Astrocyte (in vitro differentiated cells and primary cell): ENCODE measurements around the gene TPRKB. TPM values are rescaled to one million over a fixed set of nuclear protein-coding genes. Genes with fewer than 3 reads are reported as not detected.
"Not testable (repeated sequence)": the region's sequence is repeated elsewhere in the genome, so short reads cannot be mapped to it uniquely, and the experiment has no call there.

Experiments
- DNase-seq: peaks from one replicate; pipeline ENCODE4 v3.0.0-alpha.2; 2010; ENCODE audit warnings: low read depth
- FAIRE-seq: peaks from 2 replicates; lab custom pipeline; 2011; peaks lifted over from hg19 to GRCh38; lab: Jason Lieb, UNC
- H2AFZ ChIP-seq: 2 replicates; pipeline ENCODE4 v1.6.0; 2012; ENCODE audit warnings: low read depth, low read length, inconsistent platforms
- H3K27ac ChIP-seq: 2 replicates; pipeline ENCODE4 v1.5.1; 2011; ENCODE audit warnings: low read depth, low read length, inconsistent platforms
- H3K27me3 ChIP-seq: 2 replicates; pipeline ENCODE4 v1.6.0; 2011; ENCODE audit warnings: low read length, inconsistent platforms; ENCODE audit not compliant: insufficient read depth
- H3K36me3 ChIP-seq: 2 replicates; pipeline ENCODE4 v1.5.1; 2011; ENCODE audit warnings: low read length, inconsistent platforms; ENCODE audit not compliant: insufficient read depth
- H3K4me1 ChIP-seq: 2 replicates; pipeline ENCODE4 v1.5.1; 2011; ENCODE audit warnings: low read length, inconsistent platforms; ENCODE audit not compliant: insufficient read depth
- H3K4me2 ChIP-seq: 2 replicates; pipeline ENCODE4 v1.6.0; 2012; ENCODE audit warnings: low read length, inconsistent platforms
- H3K4me3 ChIP-seq: 2 replicates; pipeline ENCODE4 v1.5.1; 2011; ENCODE audit warnings: low read depth, mild to moderate bottlenecking, low read length, inconsistent platforms; ENCODE audit not compliant: insufficient read depth
- H3K79me2 ChIP-seq: 2 replicates; pipeline ENCODE4 v1.6.0; 2012; ENCODE audit warnings: mild to moderate bottlenecking, low read length, inconsistent platforms; ENCODE audit not compliant: insufficient read depth
- H3K9ac ChIP-seq: 2 replicates; pipeline ENCODE4 v1.6.0; 2012; ENCODE audit warnings: mild to moderate bottlenecking, low read length, inconsistent platforms
- H3K9me3 ChIP-seq: 2 replicates; pipeline ENCODE4 v1.5.1; 2012; ENCODE audit warnings: low read depth, mild to moderate bottlenecking, low read length, inconsistent platforms; ENCODE audit not compliant: insufficient read depth
- H4K20me1 ChIP-seq: 2 replicates; pipeline ENCODE4 v1.6.0; 2012; ENCODE audit warnings: low read length, inconsistent platforms; ENCODE audit not compliant: insufficient read depth
- H3K27ac Mint-ChIP-seq: one replicate; pipeline ENCODE4 v1.8.0; 2021; ENCODE audit warnings: mild to moderate bottlenecking, mixed read lengths; ENCODE audit not compliant: unreplicated experiment
- H3K27me3 Mint-ChIP-seq: one replicate; pipeline ENCODE4 v1.8.0; 2021; ENCODE audit warnings: low read depth, mixed read lengths; ENCODE audit not compliant: unreplicated experiment
- H3K36me3 Mint-ChIP-seq: one replicate; pipeline ENCODE4 v1.8.0; 2021; ENCODE audit warnings: low read depth, mixed read lengths; ENCODE audit not compliant: unreplicated experiment
- H3K4me1 Mint-ChIP-seq: one replicate; pipeline ENCODE4 v1.8.0; 2021; ENCODE audit warnings: low read depth, mixed read lengths; ENCODE audit not compliant: unreplicated experiment
- H3K4me3 Mint-ChIP-seq: one replicate; pipeline ENCODE4 v1.8.0; 2021; ENCODE audit warnings: mild to moderate bottlenecking, moderate library complexity, mixed read lengths; ENCODE audit not compliant: unreplicated experiment
- H3K9me3 Mint-ChIP-seq: one replicate; pipeline ENCODE4 v1.8.0; 2021; ENCODE audit warnings: mild to moderate bottlenecking, mixed read lengths; ENCODE audit not compliant: unreplicated experiment
- EZH2 ChIP-seq: IDR thresholded peaks from 2 replicates; pipeline ENCODE4 v1.6.1; 2012; ENCODE audit warnings: mild to moderate bottlenecking, low read length, inconsistent platforms; ENCODE audit not compliant: insufficient read depth
- total RNA-seq: library from RNA; stranded (reverse); gene quantifications from 2 replicates; pipeline ENCODE4 v1.2.1, GENCODE V29; 2021
- TF ChIP-seq, protein P1 (sequence below): IDR thresholded peaks from 2 replicates; pipeline ENCODE4 v1.5.1; 2011; ENCODE audit warnings: low read depth, mild to moderate bottlenecking, inconsistent platforms, low read length, moderate library complexity; ENCODE audit not compliant: insufficient read depth

TPRKB gene
- total RNA-seq, 1 donor from 2014 or later: 21.3 TPM

DNA sequence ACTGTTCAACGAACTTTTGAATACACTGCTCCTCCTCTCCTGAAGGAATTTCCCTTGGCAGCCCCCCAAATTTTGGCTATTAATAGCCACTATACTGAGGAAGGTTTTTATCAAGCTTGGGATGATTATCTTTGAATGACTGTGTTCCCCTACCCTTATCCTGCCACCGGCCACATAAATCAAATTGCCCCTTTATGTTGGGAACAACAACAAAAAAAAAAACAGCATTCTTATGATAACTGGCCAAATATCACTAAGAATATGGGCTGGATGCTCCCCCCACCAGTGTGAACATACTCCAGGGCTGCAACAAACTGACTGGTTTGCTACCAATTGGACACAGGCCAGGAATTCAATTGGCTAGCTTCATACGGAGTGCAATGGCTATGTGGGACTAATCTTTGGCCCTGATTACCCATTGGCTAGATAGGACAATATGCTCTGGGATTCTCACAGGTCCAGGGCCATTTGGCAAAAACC, 22.2 kb upstream of the TPRKB start:
- peaks cover 22% of the 10 kb centered on the region for H3K36me3 Mint-ChIP-seq
- H3K36me3 ChIP-seq: peaks cover 39% of the 10 kb centered on the region
- no peak overlapping the region for H2AFZ ChIP-seq
- H3K4me1 ChIP-seq: peaks cover 15% of the 10 kb centered on the region
- H3K27me3 ChIP-seq: no peaks in the 10 kb centered on the region
- H3K27ac ChIP-seq: no peak overlapping the region
- H3K27ac Mint-ChIP-seq: no peak overlapping the region
- no peak overlapping the region for H3K4me3 Mint-ChIP-seq
- H3K9me3 Mint-ChIP-seq: no peaks in the 10 kb centered on the region
- peak overlapping the region; percentile 16 for H3K4me2 ChIP-seq
- peaks cover 33% of the 10 kb centered on the region for H4K20me1 ChIP-seq
- TF ChIP-seq, protein P1, sequence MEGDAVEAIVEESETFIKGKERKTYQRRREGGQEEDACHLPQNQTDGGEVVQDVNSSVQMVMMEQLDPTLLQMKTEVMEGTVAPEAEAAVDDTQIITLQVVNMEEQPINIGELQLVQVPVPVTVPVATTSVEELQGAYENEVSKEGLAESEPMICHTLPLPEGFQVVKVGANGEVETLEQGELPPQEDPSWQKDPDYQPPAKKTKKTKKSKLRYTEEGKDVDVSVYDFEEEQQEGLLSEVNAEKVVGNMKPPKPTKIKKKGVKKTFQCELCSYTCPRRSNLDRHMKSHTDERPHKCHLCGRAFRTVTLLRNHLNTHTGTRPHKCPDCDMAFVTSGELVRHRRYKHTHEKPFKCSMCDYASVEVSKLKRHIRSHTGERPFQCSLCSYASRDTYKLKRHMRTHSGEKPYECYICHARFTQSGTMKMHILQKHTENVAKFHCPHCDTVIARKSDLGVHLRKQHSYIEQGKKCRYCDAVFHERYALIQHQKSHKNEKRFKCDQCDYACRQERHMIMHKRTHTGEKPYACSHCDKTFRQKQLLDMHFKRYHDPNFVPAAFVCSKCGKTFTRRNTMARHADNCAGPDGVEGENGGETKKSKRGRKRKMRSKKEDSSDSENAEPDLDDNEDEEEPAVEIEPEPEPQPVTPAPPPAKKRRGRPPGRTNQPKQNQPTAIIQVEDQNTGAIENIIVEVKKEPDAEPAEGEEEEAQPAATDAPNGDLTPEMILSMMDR: no peak
- no peak for TF ChIP-seq EZH2
- H3K79me2 ChIP-seq: no peaks in the 10 kb centered on the region
- H3K9ac ChIP-seq: no peak overlapping the region
- FAIRE-seq: no peak
- peaks cover 9% of the 10 kb centered on the region for H3K4me1 Mint-ChIP-seq
- H3K9me3 ChIP-seq: no peaks in the 10 kb centered on the region
- no peaks in the 10 kb centered on the region for H3K27me3 Mint-ChIP-seq
- H3K4me3 ChIP-seq: no peak overlapping the region
- DNase-seq: peak; percentile 51

DNA sequence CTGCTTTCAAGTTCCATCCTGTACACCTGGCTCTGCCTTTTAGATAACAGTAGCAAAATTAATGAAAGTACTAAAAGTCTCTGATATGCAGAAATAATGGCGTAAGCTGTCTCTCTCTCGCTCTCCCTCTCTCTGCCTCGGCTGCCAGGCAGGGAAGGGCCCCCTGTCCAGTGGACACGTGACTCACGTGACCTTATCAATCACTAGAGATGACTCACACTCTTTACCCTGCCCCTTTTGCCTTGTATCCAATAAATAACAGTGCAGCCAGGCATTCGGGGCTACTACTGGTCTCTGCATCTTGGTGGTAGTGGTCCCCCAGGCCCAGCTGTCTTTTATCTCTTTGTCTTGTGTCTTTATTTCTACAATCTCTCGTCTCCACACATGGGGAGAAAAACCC, 17.2 kb upstream of the TPRKB start:
- Histone ChIP-seq H4K20me1 (peaks cover 30% of the 10 kb centered on the region), H3K36me3 (peaks cover 28% of the 10 kb centered on the region)
- not testable (repeated sequence) for H3K79me2 ChIP-seq, H3K27me3 Mint-ChIP-seq, H3K9me3 ChIP-seq, FAIRE-seq, H3K4me1 Mint-ChIP-seq, H3K27me3 ChIP-seq, H3K9me3 Mint-ChIP-seq, DNase-seq, H3K27ac Mint-ChIP-seq, H2AFZ ChIP-seq, H3K4me2 ChIP-seq, H3K4me3 ChIP-seq, H3K4me1 ChIP-seq, H3K27ac ChIP-seq, H3K9ac ChIP-seq
- Mint-ChIP-seq H3K36me3 (peaks cover 18% of the 10 kb centered on the region), H3K4me3 (peak overlapping the region; percentile 12)

DNA sequence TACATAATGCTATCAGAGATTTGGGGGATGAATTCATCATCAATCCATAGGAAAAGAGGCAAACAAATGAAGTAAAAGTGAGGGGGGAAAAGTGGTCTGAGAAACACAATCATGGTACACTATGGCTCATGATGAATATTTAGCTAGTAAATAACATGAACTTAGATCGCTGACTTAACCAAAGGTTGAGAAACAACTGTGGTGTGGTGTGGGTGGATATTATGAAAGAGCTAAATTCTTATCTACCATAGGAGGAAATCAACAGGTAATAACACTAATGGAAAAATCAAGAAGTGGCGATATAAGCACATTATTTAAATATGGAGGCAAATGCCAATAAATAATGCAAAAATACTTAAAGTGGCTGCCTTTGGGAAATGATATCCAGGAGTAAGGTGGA, 12.2 kb upstream of the TPRKB start:
- H3K27ac Mint-ChIP-seq: no peak overlapping the region
- no peak for FAIRE-seq

More for the DNA sequence above, 12.2 kb upstream of the TPRKB start:
- TF ChIP-seq EZH2: no peak
- TF ChIP-seq, protein P1: no peak
- Histone ChIP-seq H4K20me1 (peaks cover 16% of the 10 kb centered on the region), H3K9ac (no peak overlapping the region), H3K27me3 (no peaks in the 10 kb centered on the region), H3K4me2 (no peak overlapping the region), H3K4me3 (no peak overlapping the region), H2AFZ (no peak overlapping the region), H3K27ac (no peak overlapping the region), H3K4me1 (no peaks in the 10 kb centered on the region), H3K36me3 (peaks cover 24% of the 10 kb centered on the region), H3K9me3 (no peaks in the 10 kb centered on the region), H3K79me2 (no peaks in the 10 kb centered on the region)
- no peak overlapping the region for H3K4me3 Mint-ChIP-seq
- no peak for DNase-seq
- no peaks in the 10 kb centered on the region for H3K27me3 Mint-ChIP-seq
- H3K4me1 Mint-ChIP-seq: peaks cover 2% of the 10 kb centered on the region
- peaks cover 9% of the 10 kb centered on the region for H3K36me3 Mint-ChIP-seq
- no peaks in the 10 kb centered on the region for H3K9me3 Mint-ChIP-seq
